Esophagus squamous epithelium (tissue), 4 donors: ENCODE results near the gene PRPF4.

Experiments used
- CTCF ChIP-seq, 6 experiments: fragments of 450-650 bp in 4 of 6; fragments of 200-600 bp in 2 of 6; sonication (generic) in 2 of 6; IDR thresholded peaks; one replicate each; pipeline ENCODE4 v1.5.1; 2016 to 2019; ENCODE audit warnings: antibody characterized with exemption in 6 of 6, mild to moderate bottlenecking in 4 of 6, moderate library complexity in 4 of 6
- POLR2A ChIP-seq, 4 donors: fragments of 450-650 bp; IDR thresholded peaks; one replicate each; pipeline ENCODE4 v1.6.1; 2017; ENCODE audit warnings: antibody characterized with exemption in 4 of 4, mild to moderate bottlenecking in 4 of 4, moderate library complexity in 3 of 4

GRCh38 chr9:113320051-113320450 lies 44.6 kb downstream of the PRPF4 start:
- TF ChIP-seq POLR2A (IDR thresholded peaks at IDR 0.05) = no peak
- TF ChIP-seq CTCF (IDR thresholded peaks at IDR 0.05) = no peak
